Stimulated activated naive CD8-positive, alpha-beta T cell treated with anti-CD3 and anti-CD28 coated beads, Interleukin-15, Interleukin-2, amounts not matched to agents 100 ng/mL and 50 ng/mL, for 24 hours (primary cell): ENCODE results near the gene OR5A2.
A peak's percentile ranks its signal among the peaks of the same experiment; 100 is the strongest.
"Not testable (repeated sequence)": the region's sequence is repeated elsewhere in the genome, so short reads cannot be mapped to it uniquely, and the experiment has no call there.

Source experiments
- H3K27ac Mint-ChIP-seq: one replicate; pipeline ENCODE4 v1.8.0; 2021; ENCODE audit warnings: mild to moderate bottlenecking, mixed read lengths
- H3K27me3 Mint-ChIP-seq: one replicate; pipeline ENCODE4 v1.8.0; 2021; ENCODE audit warnings: mixed read lengths
- H3K36me3 Mint-ChIP-seq: one replicate; pipeline ENCODE4 v1.8.0; 2021; ENCODE audit warnings: low read depth, mixed read lengths
- H3K4me1 Mint-ChIP-seq: one replicate; pipeline ENCODE4 v1.8.0; 2021; ENCODE audit warnings: low read depth, mixed read lengths
- H3K4me3 Mint-ChIP-seq: one replicate; pipeline ENCODE4 v1.8.0; 2021; ENCODE audit warnings: mild to moderate bottlenecking, mixed read lengths
- H3K9me3 Mint-ChIP-seq: one replicate; pipeline ENCODE4 v1.8.0; 2021; ENCODE audit warnings: mixed read lengths

OR5A2 gene

GRCh38 chr11:59426361-59427067, at the start of gene OR5A2:
Gene OR5A2 (minus strand): TSS chr11:59426413. CDS start chr11:59422953, 3,460 bp downstream.
- no peak within 1 kb of the TSS for H3K27ac Mint-ChIP-seq
- H3K4me1 Mint-ChIP-seq, result no peaks in the 10 kb centered on the region
- H3K27me3 Mint-ChIP-seq, result peaks cover 6% of the 10 kb centered on the region
- H3K9me3 Mint-ChIP-seq, result no peaks in the 10 kb centered on the region
- no peak within 1 kb of the TSS for H3K4me3 Mint-ChIP-seq
- H3K36me3 Mint-ChIP-seq, result no peaks in the 10 kb centered on the region

DNA sequence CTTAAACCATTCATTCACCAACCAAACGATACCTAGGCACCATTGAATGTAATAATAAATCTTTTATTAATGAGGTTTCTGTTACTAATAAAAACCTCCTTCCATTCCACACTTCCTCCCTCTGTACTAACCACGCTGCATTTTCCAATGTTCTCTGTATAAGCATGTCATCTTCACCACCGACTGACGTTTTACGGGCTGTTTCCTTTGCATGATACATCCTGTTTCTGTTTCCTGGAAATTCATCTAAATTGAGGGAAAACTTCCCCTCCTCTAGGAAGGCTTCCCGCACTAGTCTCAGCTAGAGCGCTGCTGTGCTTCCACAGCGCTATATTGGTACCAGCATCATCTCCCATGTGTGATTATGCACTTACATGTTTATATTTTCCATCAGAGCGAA, 49.0 kb upstream of the OR5A2 start:
- Mint-ChIP-seq H3K4me1 (no peaks in the 10 kb centered on the region), H3K4me3 (no peak overlapping the region), H3K9me3 (no peaks in the 10 kb centered on the region), H3K36me3 (no peaks in the 10 kb centered on the region), H3K27ac (no peak overlapping the region), H3K27me3 (peaks cover 12% of the 10 kb centered on the region)

DNA sequence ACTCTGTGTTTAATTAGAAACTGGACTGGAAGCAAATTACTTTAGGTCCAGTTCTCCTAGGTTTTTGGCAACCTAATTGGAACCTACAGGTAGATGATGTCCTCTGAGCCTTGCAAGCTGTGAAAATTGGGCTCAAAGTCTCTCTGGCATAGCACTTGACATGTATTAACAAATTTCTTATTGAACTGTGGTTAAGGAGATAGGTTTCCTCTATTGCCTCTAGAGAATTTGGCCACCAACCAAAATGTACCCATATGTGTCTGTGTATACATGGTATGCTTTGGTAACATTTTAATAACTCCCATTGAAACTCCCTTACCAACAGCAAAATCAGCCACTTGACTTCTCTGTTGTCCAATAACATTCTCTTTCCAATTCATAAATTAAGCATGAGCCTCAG, 46.8 kb upstream of the OR5A2 start, which contains the start of gene OR4D10:
Gene OR4D10 (plus strand): TSS at position 301 of the 400 bp plus-strand sequence. CDS start 4,115 bp downstream, outside the sequence.
- no peaks in the 10 kb centered on the region for H3K9me3 Mint-ChIP-seq
- no peak within 1 kb of the TSS for H3K4me3 Mint-ChIP-seq
- no peaks in the 10 kb centered on the region for H3K4me1 Mint-ChIP-seq
- peaks cover 12% of the 10 kb centered on the region for H3K27me3 Mint-ChIP-seq
- H3K27ac Mint-ChIP-seq, result no peak within 1 kb of the TSS
- no peaks in the 10 kb centered on the region for H3K36me3 Mint-ChIP-seq

GRCh38 chr11:59463190-59463641, 37.0 kb upstream of the OR5A2 start:
- H3K4me1 Mint-ChIP-seq, result no peaks in the 10 kb centered on the region
- peaks cover 5% of the 10 kb centered on the region for H3K27me3 Mint-ChIP-seq
- no peak overlapping the region for H3K4me3 Mint-ChIP-seq
- no peak overlapping the region for H3K27ac Mint-ChIP-seq
- no peaks in the 10 kb centered on the region for H3K9me3 Mint-ChIP-seq
- H3K36me3 Mint-ChIP-seq, result no peaks in the 10 kb centered on the region

DNA sequence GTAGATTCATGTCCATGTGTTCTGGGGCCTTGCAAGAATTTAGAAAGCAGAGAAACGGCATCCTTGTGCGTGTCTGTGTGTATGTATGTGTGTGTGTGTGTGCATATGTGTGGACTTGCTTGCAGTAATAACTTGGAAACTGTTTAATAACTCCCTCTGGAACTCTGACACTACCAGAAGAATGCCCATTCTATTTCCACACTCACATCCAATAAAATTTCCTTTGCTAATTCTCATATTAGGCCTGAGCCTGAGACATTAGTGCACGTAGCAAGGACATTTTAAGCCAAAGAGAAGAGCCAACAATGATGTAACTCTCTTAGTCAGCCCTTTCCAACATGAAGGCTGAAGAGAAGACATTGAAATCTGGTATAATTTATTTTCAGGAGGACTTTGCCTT, 33.7 kb upstream of the OR5A2 start:
- Mint-ChIP-seq H3K27me3 (peaks cover 5% of the 10 kb centered on the region), H3K4me3 (no peak overlapping the region), H3K4me1 (no peaks in the 10 kb centered on the region), H3K27ac (no peak overlapping the region), H3K9me3 (no peaks in the 10 kb centered on the region), H3K36me3 (no peaks in the 10 kb centered on the region)

DNA sequence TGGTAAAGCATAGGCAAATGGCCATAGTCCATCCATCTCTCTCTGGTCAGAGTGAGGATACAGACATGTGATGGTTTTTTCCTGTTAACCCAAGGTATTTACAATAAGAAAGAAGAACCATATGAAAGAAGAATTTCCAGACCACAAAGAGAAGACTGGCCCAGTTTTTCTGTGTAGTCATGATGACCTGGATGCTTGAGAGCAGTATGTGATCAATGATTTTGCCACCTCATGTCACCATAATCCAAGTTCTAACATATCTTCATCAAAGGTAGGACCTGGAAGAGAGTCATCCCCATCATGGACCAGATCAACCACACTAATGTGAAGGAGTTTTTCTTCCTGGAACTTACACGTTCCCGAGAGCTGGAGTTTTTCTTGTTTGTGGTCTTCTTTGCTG, 30.4 kb upstream of the OR5A2 start, which contains the start of gene OR4D6:
Gene OR4D6 (plus strand): TSS at position 301 of the 400 bp plus-strand sequence. CDS start 0 bp downstream, at position 301.
- no peak within 1 kb of the TSS for H3K27ac Mint-ChIP-seq
- H3K4me3 Mint-ChIP-seq, result no peak within 1 kb of the TSS
- H3K9me3 Mint-ChIP-seq, result no peaks in the 10 kb centered on the region
- no peaks in the 10 kb centered on the region for H3K36me3 Mint-ChIP-seq
- H3K27me3 Mint-ChIP-seq, result peaks cover 5% of the 10 kb centered on the region
- no peaks in the 10 kb centered on the region for H3K4me1 Mint-ChIP-seq

- Mint-ChIP-seq H3K27me3 (peaks cover 5% of the 10 kb centered on the region), H3K9me3 (peaks cover 6% of the 10 kb centered on the region), H3K27ac (no peak overlapping the region), H3K4me1 (no peaks in the 10 kb centered on the region), H3K4me3 (no peak overlapping the region), H3K36me3 (no peaks in the 10 kb centered on the region)
Observed at GRCh38 chr11:59448484-59448883, 22.3 kb upstream of the OR5A2 start.

GRCh38 chr11:59445624-59446023, 19.4 kb upstream of the OR5A2 start:
- H3K27me3 Mint-ChIP-seq, H3K36me3 Mint-ChIP-seq, H3K4me3 Mint-ChIP-seq, H3K27ac Mint-ChIP-seq, H3K4me1 Mint-ChIP-seq, H3K9me3 Mint-ChIP-seq: not testable (repeated sequence)

DNA sequence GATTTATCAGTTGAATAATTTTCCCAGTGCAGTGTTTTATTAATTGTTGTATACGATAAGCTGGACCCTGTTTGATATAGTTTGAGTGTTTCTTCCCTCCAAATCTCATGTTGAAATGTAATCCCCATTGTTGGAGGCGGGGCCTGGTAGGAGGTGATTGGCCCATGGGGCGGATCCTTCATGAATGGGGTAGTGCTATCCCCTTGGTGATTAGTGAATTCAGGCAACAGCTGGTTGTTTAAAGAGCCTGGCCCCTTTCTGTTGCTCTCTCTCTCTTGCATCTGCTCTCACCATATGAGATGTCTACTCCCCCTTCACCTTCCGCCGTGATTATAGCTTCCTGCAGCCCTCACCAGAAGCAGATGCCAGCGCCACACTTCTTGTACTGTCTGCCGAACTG, 11.6 kb upstream of the OR5A2 start:
- Mint-ChIP-seq H3K36me3 (no peaks in the 10 kb centered on the region), H3K27me3 (peaks cover 4% of the 10 kb centered on the region), H3K9me3 (no peaks in the 10 kb centered on the region), H3K4me3 (no peak overlapping the region), H3K27ac (no peak overlapping the region), H3K4me1 (no peaks in the 10 kb centered on the region)

DNA sequence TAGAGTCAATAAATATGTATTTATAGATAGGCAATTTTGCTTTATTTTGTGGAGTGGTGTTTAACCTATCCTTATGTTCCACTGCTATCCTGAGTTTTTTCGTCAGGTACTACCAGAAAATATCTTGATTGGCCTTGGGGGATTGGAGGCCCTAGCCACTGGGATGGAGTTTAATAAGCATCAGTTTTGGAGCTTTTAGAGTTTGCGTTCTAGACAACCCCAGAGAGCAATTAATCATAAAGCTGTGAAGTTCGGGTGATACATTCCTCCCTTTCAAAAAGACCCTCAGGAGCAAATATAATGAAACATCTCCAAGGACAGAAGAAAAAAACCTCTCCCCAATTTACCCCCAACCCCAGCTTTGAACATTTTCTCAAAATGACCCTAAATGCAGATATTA, 10.0 kb upstream of the OR5A2 start, which contains the start of gene OR5A1:
Gene OR5A1 (plus strand): TSS at position 301 of the 400 bp plus-strand sequence. CDS start 6,700 bp downstream, outside the sequence.
- no peak within 1 kb of the TSS for H3K27ac Mint-ChIP-seq
- H3K4me1 Mint-ChIP-seq, result no peaks in the 10 kb centered on the region
- no peaks in the 10 kb centered on the region for H3K9me3 Mint-ChIP-seq
- no peak within 1 kb of the TSS for H3K4me3 Mint-ChIP-seq
- H3K36me3 Mint-ChIP-seq, result no peaks in the 10 kb centered on the region
- no peaks in the 10 kb centered on the region for H3K27me3 Mint-ChIP-seq

DNA sequence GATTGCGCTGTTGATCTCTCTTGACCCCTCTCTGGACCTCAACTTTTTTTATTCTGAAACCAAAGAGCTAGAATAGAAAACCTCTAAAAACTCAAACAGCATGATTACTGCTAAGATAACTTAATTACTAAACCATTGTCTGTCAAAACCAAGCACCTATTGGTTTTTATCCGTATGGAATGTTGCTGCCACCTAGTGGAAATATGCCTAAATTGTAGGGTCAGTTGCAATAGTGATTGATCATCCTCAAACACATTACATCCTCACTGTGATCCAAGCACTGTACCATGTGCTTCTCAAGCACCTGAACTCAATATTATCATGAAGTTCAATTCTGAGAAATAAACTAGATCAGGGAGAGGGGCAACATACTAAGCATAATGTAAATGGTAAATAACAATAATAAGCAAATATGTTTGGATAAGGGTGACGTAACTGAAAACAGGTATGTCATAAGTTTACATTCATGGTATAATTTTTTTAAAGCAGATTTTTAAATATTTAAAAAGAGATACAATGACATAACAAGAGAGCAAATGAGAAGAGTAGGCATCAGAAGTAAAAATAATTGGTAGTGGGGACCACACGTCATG, 3.8 kb upstream of the OR5A2 start:
- H3K4me3 Mint-ChIP-seq, result no peak overlapping the region
- peaks cover 6% of the 10 kb centered on the region for H3K27me3 Mint-ChIP-seq
- H3K9me3 Mint-ChIP-seq, result no peaks in the 10 kb centered on the region
- H3K36me3 Mint-ChIP-seq, result no peaks in the 10 kb centered on the region
- H3K4me1 Mint-ChIP-seq, result no peaks in the 10 kb centered on the region
- no peak overlapping the region for H3K27ac Mint-ChIP-seq

- H3K9me3 Mint-ChIP-seq, result no peaks in the 10 kb centered on the region
- H3K27ac Mint-ChIP-seq, result no peak overlapping the region
- H3K27me3 Mint-ChIP-seq, result peaks cover 6% of the 10 kb centered on the region
- H3K4me1 Mint-ChIP-seq, result no peaks in the 10 kb centered on the region
- no peak overlapping the region for H3K4me3 Mint-ChIP-seq
- H3K36me3 Mint-ChIP-seq, result no peaks in the 10 kb centered on the region
Observed at GRCh38 chr11:59427068-59427382, 812 bp upstream of the OR5A2 start.

DNA sequence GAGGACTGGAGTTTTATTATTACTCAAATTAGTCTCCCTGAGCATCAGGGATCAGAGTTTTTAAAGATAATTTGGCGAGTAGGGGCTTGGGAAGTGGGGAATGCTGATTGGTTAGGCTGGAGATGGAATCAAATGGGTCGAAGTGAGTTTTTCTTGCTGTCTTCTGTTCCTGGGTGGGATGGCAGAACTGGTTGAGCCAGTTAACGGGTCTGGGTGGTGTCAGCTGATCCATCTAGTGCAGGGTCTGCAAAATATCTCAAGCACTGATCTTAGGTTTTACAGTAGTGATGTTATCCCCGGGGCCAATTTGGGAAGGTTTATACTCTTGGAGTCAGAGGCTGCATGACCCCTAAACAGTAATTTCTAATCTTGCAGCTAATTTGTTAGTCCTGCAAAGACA, 1.1 kb downstream of the OR5A2 start:
- Mint-ChIP-seq H3K9me3 (no peaks in the 10 kb centered on the region), H3K27ac (no peak overlapping the region), H3K36me3 (no peaks in the 10 kb centered on the region), H3K27me3 (peaks cover 3% of the 10 kb centered on the region), H3K4me3 (no peak overlapping the region), H3K4me1 (no peaks in the 10 kb centered on the region)

GRCh38 chr11:59423835-59424234, 2.4 kb downstream of the OR5A2 start:
- Mint-ChIP-seq H3K36me3 (no peaks in the 10 kb centered on the region), H3K9me3 (no peaks in the 10 kb centered on the region), H3K4me1 (no peaks in the 10 kb centered on the region), H3K4me3 (no peak overlapping the region), H3K27ac (no peak overlapping the region), H3K27me3 (no peaks in the 10 kb centered on the region)

DNA sequence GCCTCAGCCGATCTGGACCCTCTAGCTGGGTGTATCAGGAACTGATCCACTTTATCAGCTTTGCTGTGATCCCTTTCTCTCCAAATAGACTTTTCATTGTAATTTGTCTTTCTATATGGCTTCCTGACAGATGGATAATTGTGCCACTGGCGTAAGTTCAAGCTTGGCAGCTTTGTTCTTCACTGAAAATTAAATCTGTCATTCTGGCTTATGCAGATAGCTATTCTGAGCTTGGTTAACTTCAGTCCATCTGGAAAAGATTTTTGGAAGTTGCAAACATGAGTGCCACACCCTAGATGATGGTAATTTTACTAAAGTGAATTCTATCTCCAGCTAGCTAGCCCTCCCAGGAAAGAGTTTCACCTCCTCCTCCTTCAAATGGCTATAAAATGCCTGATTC, 8.1 kb downstream of the OR5A2 start:
- no peak overlapping the region for H3K4me3 Mint-ChIP-seq
- no peak overlapping the region for H3K27ac Mint-ChIP-seq
- H3K27me3 Mint-ChIP-seq, result peaks cover 12% of the 10 kb centered on the region
- peaks cover 22% of the 10 kb centered on the region for H3K4me1 Mint-ChIP-seq
- H3K36me3 Mint-ChIP-seq, result no peaks in the 10 kb centered on the region
- H3K9me3 Mint-ChIP-seq, result no peaks in the 10 kb centered on the region

- Mint-ChIP-seq H3K27ac (peak overlapping the region; percentile 5), H3K4me1 (peaks cover 22% of the 10 kb centered on the region), H3K4me3 (no peak overlapping the region), H3K27me3 (peaks cover 12% of the 10 kb centered on the region), H3K36me3 (no peaks in the 10 kb centered on the region), H3K9me3 (no peaks in the 10 kb centered on the region)
Observed at GRCh38 chr11:59417023-59417422, 9.2 kb downstream of the OR5A2 start.
